DMS114 treated with DMSO at 0.1 percent for 48 hours (cell line): ENCODE measurements around the gene NRIP3.

Source experiments
- DNase-seq: peaks from one replicate; lab custom pipeline; 2025; ENCODE audit not compliant: unreplicated experiment; lab: John Stamatoyannopoulos, UW

Gene NRIP3

GRCh38 chr11:9003573-9004182 lies at the start of gene NRIP3:
NRIP3 (minus strand) TSS chr11:9004001; CDS start chr11:9003935, 66 bp downstream.
- DNase-seq = no peak

GRCh38 chr11:9052316-9052715 lies 48.5 kb upstream of the NRIP3 start:
- no peak for DNase-seq

GRCh38 chr11:9049959-9050358 lies 46.2 kb upstream of the NRIP3 start:
- DNase-seq = no peak

- no peak for DNase-seq
These were observed 44.2 kb upstream of the NRIP3 start for GRCh38 chr11:9047964-9048523.

GRCh38 chr11:9046481-9046880 lies 42.7 kb upstream of the NRIP3 start:
- DNase-seq = no peak

GRCh38 chr11:9042488-9042887 lies 38.7 kb upstream of the NRIP3 start:
- no peak for DNase-seq

- DNase-seq = no peak
These were observed 37.9 kb upstream of the NRIP3 start for GRCh38 chr11:9041747-9042146.

- DNase-seq = no peak
These were observed 36.6 kb upstream of the NRIP3 start for GRCh38 chr11:9040410-9040809.

GRCh38 chr11:9039863-9040262 lies 36.1 kb upstream of the NRIP3 start:
- DNase-seq = no peak

GRCh38 chr11:9039198-9039597 lies 35.4 kb upstream of the NRIP3 start:
- DNase-seq = no peak

GRCh38 chr11:9038541-9038940 lies 34.7 kb upstream of the NRIP3 start:
- DNase-seq = no peak

GRCh38 chr11:9037963-9038362 lies 34.2 kb upstream of the NRIP3 start:
- DNase-seq = no peak

GRCh38 chr11:9037046-9037780 lies 33.4 kb upstream of the NRIP3 start:
- DNase-seq = no peak

GRCh38 chr11:9030601-9031000 lies 26.8 kb upstream of the NRIP3 start:
- DNase-seq = no peak

- DNase-seq = no peak
These were observed 25.6 kb upstream of the NRIP3 start for GRCh38 chr11:9029422-9029821.

- no peak for DNase-seq
These were observed 24.8 kb upstream of the NRIP3 start for GRCh38 chr11:9028581-9028980.

- DNase-seq = no peak
These were observed 21.5 kb upstream of the NRIP3 start for GRCh38 chr11:9025101-9025850.

GRCh38 chr11:9022961-9023680 lies 19.3 kb upstream of the NRIP3 start:
- no peak for DNase-seq

GRCh38 chr11:9020916-9021315 lies 17.1 kb upstream of the NRIP3 start:
- DNase-seq = no peak

GRCh38 chr11:9019861-9020260 lies 16.1 kb upstream of the NRIP3 start:
- no peak for DNase-seq

GRCh38 chr11:9017773-9018172 lies 14.0 kb upstream of the NRIP3 start:
- DNase-seq = no peak
